HG02759 (cell line): ENCODE results near the gene STUM.
"Not testable (repeated sequence)": the region's sequence is repeated elsewhere in the genome, so short reads cannot be mapped to it uniquely, and the experiment has no call there.

ENCODE experiments used
- ATAC-seq: cut with Tn5 transposase; IDR thresholded peaks from one replicate; pipeline ENCODE4 v1.9.1; 2021; ENCODE audit warnings: mild to moderate bottlenecking, moderate library complexity; ENCODE audit not compliant: unreplicated experiment

Gene STUM

DNA sequence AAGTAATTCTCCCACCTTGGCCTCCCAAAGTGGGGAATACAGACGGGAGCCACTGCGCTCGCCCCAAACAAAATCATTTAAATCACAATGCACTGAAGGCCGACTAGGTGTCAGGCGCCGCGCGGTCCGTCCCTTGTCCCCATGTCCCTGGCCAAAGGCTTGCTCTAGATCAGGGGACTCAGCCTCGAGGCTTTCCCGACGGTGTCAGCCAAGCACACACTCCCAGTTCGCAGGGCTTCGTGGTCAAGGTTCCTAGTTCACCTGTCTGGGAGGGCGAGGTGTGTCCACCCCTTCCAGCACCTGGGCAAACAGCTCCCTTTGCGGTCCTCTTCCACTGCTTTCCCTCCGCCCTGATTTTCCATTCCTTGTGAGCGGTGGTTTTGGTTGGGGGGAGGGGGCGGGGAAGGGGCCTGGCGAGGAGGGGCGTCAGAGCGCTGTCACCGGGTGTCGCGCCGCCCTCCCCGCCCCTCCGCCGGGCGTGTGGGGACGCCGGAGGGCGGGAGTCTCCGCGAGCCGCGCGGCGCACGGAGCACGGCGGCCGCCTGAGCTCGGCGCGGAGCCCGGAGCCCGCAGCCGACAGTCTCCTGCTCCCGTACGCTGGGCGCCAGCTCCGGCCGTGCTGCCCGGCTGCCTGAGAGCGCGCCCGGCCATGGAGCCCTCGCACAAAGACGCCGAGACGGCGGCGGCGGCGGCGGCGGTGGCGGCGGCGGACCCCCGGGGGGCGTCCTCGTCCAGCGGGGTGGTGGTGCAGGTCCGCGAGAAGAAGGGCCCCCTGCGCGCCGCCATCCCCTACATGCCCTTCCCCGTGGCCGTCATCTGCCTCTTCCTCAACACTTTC lies at the start of gene STUM:
STUM (plus strand) TSS at position 509 of the 838 bp plus-strand sequence; CDS start at position 650, 141 bp downstream.
- no peak for ATAC-seq

DNA sequence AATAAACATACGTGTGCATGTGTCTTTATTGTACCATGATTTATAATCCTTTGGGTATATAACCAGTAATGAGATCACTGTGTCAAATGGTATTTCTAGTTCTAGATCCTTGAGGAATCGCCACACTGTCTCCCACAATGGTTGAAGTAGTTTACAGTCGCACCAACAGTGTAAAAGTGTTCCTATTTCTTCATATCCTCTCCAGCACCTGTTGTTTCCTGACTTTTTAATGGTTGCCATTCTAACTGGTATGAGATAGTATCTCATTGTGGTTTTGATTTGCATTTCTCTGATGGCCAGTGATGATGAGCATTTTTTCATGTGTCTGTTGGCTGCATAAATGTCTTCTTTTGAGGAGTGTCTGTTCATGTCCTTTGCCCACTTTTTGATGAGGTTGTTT lies 48.9 kb upstream of the STUM start:
- not testable (repeated sequence) for ATAC-seq

DNA sequence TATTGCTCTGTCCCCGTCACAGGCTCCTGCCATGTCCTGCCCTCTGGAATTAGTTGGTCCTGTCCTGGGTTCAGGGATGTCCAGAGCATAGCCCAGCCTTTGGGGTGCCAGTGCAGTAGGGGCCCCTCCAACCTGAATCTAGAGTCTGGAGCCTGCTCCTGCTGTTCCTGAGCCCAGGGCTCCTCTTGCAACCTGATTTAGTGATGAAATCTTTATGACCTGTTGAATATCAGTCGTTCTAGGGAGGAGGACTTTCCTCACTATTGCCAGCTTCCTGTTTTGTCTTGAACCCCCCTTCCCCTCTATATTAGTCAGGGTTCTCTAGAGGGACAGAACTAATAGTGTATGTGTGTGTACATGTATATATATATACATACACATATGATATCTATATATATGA lies 42.5 kb upstream of the STUM start:
- no peak for ATAC-seq

GRCh38 chr1:226506921-226507320 lies 41.6 kb upstream of the STUM start:
- no peak for ATAC-seq

DNA sequence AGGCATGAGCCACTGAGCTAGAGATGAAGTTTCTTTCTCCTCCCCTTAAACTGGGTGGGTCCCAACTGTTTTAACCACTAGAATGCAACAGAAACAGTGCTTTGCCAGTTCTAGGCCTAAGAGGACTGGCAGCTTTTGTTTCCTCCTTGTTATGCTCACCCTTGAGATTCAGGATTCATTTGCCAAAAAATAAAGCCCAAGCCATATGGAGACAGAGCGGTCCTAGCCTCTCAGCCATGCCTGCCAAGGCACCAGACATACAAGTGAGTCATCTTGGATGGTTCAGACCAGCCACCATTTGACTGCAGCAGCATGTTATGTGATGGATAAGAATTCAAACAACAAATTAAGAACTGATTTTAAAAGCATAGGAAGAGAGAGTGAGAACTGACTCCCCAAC lies 38.1 kb upstream of the STUM start:
- no peak for ATAC-seq

- no peak for ATAC-seq
Measured at GRCh38 chr1:226511296-226511695, 37.3 kb upstream of the STUM start.

- ATAC-seq, result no peak
Measured at GRCh38 chr1:226512076-226512728, 36.4 kb upstream of the STUM start.

GRCh38 chr1:226518375-226518774 lies 30.2 kb upstream of the STUM start:
- ATAC-seq, result no peak

DNA sequence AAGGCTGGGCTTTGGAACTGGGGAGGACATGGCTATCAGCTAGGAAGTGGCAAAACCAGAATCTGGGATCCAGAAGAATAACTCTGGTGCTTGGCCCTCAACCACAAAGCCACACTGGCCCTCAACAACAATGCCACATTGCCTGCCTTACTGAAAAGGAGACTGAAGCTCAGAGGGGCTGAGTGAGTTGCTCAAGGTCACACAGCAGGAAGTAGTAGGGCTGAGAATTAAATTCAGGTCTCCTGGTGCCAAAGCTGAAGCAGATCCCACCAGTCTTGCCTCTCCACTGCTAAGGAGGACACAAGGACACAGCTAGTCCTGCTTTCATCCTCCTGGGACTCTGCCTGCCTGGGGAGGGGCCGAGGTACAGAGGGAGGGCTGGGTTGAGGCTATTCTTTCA lies 29.4 kb upstream of the STUM start:
- ATAC-seq, result no peak

DNA sequence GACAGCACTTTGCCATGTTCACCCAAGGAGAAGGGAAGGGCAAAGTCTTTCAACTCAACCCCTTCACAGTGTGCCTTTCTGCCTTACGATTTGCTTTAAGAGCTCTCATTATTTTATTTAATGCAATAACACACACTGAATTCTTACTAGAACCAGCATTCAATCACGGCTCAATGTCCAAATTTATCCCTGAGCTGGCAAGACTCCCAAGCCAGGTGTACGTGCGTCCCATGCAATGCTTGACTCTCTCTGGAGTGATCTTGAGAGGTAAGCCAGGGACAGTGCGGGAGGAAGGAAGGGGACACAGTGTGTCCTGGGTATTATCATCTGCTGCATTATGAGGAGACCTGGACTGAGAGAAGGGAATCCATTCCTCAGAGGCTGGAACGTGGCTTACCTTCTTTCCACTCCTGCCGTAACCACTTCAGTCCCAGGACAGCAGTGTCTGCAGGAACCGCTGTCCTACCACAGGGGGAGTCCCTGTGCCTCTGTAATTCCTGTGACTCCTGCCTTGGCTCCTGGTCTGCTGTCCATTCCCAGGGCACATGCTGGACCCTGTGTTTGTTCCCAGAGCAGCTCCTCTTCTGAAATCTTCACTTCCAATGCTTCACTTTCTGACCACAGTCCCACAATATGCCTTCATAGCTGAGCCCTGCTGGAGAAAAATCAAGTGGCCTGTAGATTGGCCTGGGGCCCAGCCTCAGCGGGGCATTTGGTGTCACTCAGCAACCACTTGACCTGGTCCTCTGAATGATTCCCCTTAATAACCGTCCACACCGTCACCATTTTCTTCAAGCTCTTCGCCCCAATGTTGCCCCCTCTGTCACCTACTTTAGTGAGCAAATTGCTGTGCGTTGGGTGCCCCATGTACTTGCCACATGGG lies 28.6 kb upstream of the STUM start:
- no peak for ATAC-seq

DNA sequence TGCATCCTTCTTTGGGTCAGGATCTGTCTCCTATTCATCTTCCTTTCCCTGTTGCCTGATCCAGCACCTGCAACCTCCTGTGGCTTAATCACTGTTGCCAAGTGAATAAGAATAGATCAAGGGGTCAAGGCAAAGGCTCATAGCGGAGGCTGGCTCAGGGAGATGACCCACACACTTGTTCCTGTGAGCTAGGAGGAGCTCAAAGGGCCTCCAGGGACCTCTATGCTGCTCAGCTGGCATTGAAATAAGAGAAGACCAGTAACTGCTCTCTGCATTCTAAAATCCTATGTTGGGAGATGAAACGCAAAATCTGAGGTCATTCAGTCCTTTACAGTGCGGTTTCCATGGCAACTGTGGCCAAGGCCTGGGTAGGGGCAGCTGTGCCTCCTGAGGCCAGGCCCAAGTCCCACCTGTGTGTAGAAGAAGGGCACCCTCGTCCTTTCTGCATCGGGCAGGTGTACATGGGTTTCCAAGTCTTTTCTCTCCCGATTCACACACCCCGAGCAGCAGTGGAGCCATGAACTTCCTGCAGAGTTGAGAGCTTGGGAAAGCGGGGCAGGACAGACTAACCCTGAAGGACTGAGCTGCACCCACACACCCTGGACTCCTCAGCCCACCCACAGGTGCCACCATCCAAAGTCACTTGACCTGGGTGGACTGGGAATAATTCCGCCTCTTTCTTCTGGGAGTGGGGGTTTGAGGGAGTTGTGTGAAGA lies 27.8 kb upstream of the STUM start:
- no peak for ATAC-seq

DNA sequence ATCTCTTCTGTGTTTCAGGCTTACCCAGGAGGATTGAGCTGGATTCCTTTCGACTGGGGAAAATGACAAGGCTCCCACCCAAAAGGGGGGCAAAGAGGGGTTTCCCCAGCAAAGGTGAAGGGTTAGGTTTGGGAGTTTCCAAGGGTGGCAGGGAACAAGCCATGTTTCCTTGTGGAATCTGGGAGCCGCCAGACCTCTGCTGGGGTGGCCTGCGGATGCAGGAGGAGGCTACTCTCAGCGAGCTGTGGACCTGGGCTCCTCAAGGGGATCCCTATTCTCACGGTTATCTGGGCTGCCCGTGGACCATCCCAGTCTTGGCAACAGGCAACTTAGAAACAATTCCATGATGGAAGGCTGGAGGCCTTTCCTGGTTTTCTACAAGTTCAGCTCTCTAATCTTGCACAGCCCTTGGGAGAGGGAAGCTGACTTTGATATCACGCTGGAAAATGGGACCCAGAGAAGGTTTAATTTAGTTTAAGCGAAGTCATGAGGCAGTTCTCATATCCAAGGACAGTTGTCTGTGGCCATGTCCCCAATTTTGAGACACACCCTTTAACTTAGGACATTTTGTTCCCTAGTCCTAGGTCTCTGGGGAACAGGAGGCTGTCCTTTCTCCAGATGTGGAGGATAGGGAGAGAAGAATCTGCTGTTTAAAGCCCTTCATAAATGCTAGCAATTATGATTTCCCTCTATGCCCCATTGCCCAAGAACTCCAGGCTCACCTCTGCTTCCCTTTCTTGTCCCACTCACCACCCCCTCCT lies 24.7 kb upstream of the STUM start:
- ATAC-seq, result no peak

DNA sequence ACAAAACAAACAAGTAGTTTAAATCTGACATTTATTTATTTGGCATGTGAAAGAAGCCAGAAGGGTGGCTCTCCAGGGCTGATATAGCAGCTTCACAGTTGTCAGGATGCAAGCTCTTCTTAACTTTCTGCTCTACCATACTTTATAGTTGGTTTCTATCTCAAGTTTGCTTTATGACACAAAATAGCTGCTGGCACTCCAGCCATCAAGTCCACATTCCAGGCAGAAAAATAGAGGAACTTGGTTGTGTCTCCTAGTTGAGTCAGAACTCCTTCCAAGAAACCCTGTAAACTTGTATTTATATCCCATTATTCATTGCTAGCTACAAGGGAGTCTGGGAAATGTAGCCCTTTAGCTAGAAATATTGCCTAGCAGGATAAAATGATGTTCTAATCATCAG lies 24.0 kb upstream of the STUM start:
- no peak for ATAC-seq

DNA sequence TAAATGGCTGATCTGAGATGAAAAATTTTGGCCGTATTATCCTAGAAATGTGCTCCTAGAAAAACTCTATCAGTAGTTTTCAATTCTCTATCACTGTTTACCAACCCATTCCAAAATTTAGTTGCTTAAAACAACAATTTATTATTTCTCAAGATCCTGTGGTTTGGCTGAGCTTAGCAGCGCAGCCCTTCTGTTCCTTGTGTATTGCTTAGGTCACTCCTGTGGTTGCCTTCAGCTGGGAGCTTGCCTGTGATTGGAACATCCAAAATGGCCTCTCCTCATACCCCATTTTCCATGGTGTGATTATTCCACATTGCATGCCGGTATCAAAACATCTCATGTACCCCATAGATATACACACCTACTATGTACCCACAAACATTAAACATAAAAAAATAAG lies 22.8 kb upstream of the STUM start:
- ATAC-seq, result no peak

DNA sequence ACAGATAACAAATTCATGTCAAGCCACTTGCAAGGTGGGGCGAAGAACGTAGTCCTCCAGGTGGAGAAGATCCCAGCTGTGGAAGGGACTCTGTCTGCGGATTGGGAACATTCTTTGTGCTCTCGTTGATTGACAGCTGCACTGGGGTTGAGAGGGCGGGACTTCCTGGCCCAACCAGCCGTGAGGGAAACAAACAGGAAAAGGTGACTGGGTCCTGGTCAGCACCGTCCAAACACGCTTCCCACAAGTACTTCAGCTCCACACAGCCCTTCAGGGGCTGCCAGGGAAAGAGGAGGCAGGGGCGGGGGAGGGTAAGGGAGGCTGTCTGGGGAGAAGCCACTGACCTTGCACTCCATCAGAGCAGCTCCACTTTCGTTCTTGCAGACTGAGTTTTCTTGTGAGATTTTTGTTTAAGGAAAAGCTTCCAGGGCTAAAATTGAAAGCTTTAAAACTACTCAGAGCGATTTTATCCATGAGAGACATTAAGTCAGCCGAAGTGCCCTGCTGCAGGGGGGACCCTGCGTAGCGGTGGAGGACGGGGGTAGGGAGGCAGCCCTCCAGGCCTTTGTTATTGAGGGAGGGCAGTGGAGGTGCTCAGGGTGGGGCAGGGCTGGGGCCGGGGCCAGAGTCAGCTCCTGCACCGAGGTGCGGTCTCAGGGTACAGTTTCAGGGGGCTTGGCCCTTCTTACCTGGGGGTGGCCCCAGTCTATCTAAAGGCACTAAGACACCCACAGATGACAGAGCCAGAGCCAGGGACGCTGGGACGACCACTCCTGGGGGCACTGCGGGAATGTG lies 21.6 kb upstream of the STUM start:
- ATAC-seq, result no peak

DNA sequence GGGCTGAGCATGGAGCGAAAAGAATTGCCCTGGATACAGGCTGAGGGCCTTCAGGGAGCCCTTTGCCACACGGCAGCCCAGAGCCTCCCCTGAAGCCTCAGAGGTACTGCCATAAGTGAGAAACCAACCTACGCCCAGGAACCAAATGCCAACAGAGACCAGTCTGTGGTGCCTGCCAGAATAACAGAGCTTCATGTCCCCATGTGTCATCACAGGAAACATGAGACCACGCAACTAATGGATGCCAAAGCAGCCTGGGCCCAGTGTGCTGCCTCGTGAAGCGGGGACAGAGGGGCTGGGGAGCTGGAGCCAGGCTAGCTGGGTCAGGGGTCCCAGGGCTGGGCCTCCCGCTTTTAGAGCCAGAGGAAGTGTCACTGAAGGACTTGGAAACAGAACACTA lies 18.7 kb upstream of the STUM start:
- no peak for ATAC-seq

DNA sequence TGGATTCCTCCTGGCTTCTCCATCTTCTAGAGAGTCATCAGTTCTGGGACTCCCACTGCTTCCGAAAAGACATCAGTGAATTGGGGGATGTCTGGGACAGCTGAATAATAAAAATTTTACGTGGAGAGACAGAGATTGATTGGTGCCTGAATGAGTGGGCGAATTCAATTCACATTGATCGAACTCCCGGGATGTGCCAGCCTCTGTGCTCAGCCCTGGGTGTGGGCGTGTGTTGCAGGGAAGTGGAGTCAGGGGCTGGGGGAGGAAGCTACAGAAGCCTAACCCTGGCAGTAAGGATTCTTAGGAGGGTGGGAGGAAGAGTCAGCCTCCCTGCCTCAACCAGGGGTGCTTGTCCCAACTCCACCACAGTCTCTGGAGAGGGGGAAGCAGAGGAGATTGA lies 18.0 kb upstream of the STUM start:
- no peak for ATAC-seq

DNA sequence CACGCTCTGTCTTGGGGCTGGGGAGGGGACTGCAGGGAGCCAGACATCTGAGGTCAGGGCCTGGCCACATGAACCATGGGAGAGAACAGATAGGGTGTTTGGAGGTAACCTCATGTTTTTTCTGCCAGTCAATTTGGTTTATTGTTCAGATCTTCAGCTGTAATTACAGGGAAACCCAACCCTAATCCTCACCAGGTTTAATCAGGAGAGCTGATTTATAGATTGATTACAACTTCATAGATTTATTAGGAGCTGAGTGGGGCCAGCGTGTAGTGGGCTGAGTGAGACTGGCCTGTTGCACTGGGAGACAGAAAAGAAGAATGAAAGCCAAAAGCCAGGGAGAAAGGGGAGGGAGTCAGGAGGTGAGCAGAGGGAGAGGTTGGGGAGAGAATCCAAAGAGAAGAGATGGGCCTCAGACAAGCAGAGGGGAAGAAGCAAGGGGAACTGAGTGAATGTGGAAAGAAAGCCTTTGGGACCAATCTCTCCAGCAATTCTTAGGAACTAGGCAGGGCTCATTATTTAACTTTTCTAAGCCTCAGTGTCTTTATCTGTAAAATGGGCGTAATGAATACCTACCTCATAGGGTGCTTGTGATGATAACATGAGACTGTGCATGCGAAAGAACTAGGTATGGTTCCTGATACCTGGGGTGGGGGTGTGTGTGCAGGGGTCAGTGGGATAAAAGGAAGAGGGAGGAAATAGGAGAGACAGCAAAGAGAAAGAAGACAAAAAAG lies 17.0 kb upstream of the STUM start:
- ATAC-seq, result no peak

DNA sequence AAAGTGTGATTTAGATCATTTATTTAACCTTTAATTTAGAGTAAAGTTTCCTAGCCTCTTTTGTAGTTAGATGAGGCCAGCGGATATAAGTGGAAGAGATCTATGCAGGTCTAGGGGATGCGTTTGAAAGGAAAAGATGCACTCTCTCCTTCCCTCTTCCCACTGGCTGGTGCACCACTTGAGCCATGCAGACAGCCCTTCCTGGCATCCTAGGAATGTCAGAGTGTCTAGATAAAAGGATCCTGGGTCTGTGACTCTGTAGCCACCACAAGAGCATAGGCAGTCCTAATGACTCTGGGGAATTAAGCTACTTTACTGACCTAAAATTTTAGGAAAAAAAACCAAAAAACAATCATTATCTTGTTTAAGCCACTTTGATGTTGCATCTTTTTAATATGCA lies 16.0 kb upstream of the STUM start:
- ATAC-seq, result no peak
